ENCODE results near the gene LAMP2.

DNA sequence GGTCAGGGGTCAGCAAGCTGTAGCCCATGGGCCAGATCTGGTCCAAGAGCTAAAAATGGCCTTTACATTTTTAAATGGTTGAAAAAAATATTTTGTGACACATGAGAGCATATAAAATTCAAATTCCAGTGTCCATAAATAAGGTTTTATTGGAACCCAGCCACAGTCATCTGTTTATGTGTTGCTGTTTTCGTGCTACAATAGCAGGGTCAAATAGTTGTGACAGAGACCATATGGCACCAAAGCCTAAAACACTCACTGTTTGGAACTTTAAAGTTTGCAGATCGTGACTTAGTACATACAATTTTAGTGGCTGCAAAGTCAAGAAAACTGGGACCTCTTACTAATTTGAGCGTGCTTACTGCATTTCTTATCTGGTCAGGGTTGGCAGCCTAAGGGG lies 29.2 kb downstream of the LAMP2 start:
- TF ChIP-seq POLR2A (IDR thresholded peaks at IDR 0.05; ENCODE audit: low read depth, low read length) = no peak
- TF ChIP-seq, protein P1, sequence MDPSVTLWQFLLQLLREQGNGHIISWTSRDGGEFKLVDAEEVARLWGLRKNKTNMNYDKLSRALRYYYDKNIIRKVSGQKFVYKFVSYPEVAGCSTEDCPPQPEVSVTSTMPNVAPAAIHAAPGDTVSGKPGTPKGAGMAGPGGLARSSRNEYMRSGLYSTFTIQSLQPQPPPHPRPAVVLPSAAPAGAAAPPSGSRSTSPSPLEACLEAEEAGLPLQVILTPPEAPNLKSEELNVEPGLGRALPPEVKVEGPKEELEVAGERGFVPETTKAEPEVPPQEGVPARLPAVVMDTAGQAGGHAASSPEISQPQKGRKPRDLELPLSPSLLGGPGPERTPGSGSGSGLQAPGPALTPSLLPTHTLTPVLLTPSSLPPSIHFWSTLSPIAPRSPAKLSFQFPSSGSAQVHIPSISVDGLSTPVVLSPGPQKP (IDR thresholded peaks at IDR 0.05; ENCODE audit: borderline replicate concordance, low read depth, low read length) = no peak
- no peak for TF ChIP-seq CEBPB (IDR thresholded peaks at IDR 0.05; ENCODE audit: low read depth, low read length)
- TF ChIP-seq, protein P2, sequence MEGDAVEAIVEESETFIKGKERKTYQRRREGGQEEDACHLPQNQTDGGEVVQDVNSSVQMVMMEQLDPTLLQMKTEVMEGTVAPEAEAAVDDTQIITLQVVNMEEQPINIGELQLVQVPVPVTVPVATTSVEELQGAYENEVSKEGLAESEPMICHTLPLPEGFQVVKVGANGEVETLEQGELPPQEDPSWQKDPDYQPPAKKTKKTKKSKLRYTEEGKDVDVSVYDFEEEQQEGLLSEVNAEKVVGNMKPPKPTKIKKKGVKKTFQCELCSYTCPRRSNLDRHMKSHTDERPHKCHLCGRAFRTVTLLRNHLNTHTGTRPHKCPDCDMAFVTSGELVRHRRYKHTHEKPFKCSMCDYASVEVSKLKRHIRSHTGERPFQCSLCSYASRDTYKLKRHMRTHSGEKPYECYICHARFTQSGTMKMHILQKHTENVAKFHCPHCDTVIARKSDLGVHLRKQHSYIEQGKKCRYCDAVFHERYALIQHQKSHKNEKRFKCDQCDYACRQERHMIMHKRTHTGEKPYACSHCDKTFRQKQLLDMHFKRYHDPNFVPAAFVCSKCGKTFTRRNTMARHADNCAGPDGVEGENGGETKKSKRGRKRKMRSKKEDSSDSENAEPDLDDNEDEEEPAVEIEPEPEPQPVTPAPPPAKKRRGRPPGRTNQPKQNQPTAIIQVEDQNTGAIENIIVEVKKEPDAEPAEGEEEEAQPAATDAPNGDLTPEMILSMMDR (conservative IDR thresholded peaks at IDR 0.05; ENCODE audit: low read depth, low read length) = no peak
- no peak for TF ChIP-seq MAZ (IDR thresholded peaks at IDR 0.05; ENCODE audit: borderline replicate concordance, low read depth, low read length)
- no peak for TF ChIP-seq RAD21 (IDR thresholded peaks at IDR 0.05; ENCODE audit: low read length)
- TF ChIP-seq RFX5 (IDR thresholded peaks at IDR 0.05; ENCODE audit: low read depth, low read length) = no peak
- no peak for TF ChIP-seq SMC3 (IDR thresholded peaks at IDR 0.05; ENCODE audit: low read depth, low read length)
- TF ChIP-seq MXI1 (IDR thresholded peaks at IDR 0.05; ENCODE audit: borderline replicate concordance, low read depth, low read length) = no peak
- no peak for TF ChIP-seq RCOR1 (IDR thresholded peaks at IDR 0.05; ENCODE audit: insufficient replicate concordance, low read length)
- no peak for TF ChIP-seq MAFK (IDR thresholded peaks at IDR 0.05; ENCODE audit: low read depth, low read length)
- TF ChIP-seq, protein P3, sequence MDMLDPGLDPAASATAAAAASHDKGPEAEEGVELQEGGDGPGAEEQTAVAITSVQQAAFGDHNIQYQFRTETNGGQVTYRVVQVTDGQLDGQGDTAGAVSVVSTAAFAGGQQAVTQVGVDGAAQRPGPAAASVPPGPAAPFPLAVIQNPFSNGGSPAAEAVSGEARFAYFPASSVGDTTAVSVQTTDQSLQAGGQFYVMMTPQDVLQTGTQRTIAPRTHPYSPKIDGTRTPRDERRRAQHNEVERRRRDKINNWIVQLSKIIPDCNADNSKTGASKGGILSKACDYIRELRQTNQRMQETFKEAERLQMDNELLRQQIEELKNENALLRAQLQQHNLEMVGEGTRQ (IDR thresholded peaks at IDR 0.05; ENCODE audit: low read depth, low read length) = no peak
- TF ChIP-seq FOS (IDR thresholded peaks at IDR 0.05; ENCODE audit: low read depth, low read length) = no peak

Data from IMR-90 (cell line).